ENCODE data around the gene TMEM143.
"Not testable (repeated sequence)": the region's sequence is repeated elsewhere in the genome, so short reads cannot be mapped to it uniquely, and the experiment has no call there.

The TMEM143 gene

GRCh38 chr19:48390188-48391099 lies 26.7 kb upstream of the TMEM143 start:
- peak in 1 of 2 experiments; percentile 25 for DNase-seq

- no peak for DNase-seq
These were observed 23.2 kb upstream of the TMEM143 start for GRCh38 chr19:48386981-48387380.

GRCh38 chr19:48385461-48386087 lies 21.8 kb upstream of the TMEM143 start:
- no peak for DNase-seq

GRCh38 chr19:48382286-48382685 lies 18.5 kb upstream of the TMEM143 start:
- no peak for DNase-seq

GRCh38 chr19:48381178-48381950 lies 17.6 kb upstream of the TMEM143 start:
- DNase-seq: no peak

- no peak for DNase-seq
These were observed 15.3 kb upstream of the TMEM143 start for GRCh38 chr19:48379058-48379457.

- DNase-seq: no peak
These were observed 14.4 kb upstream of the TMEM143 start for GRCh38 chr19:48378194-48378570.

GRCh38 chr19:48373567-48373966 lies 9.8 kb upstream of the TMEM143 start:
- DNase-seq: no peak

GRCh38 chr19:48372904-48373303 lies 9.2 kb upstream of the TMEM143 start:
- no peak for DNase-seq

- DNase-seq: not testable (repeated sequence)
These were observed 8.0 kb upstream of the TMEM143 start for GRCh38 chr19:48371771-48372170.

- no peak for DNase-seq
These were observed 7.6 kb upstream of the TMEM143 start for GRCh38 chr19:48371367-48371766.

- no peak for DNase-seq
These were observed 7.2 kb upstream of the TMEM143 start for GRCh38 chr19:48370955-48371354.

GRCh38 chr19:48368936-48369335 lies 5.2 kb upstream of the TMEM143 start:
- DNase-seq: no peak

GRCh38 chr19:48367855-48368254 lies 4.1 kb upstream of the TMEM143 start:
- no peak for DNase-seq

- no peak for DNase-seq
These were observed 1.9 kb upstream of the TMEM143 start for GRCh38 chr19:48365602-48366001.

GRCh38 chr19:48364598-48365348 lies 1.0 kb upstream of the TMEM143 start:
- DNase-seq: no peak

- no peak for DNase-seq
These were observed 285 bp downstream of the TMEM143 start for GRCh38 chr19:48363500-48363809.

- peak; percentile 81 to 92 for DNase-seq
These were observed 832 bp downstream of the TMEM143 start for GRCh38 chr19:48362716-48363499.

GRCh38 chr19:48361912-48362311 lies 1.8 kb downstream of the TMEM143 start:
- no peak for DNase-seq

GRCh38 chr19:48359123-48359522 lies 4.6 kb downstream of the TMEM143 start:
- no peak for DNase-seq

GRCh38 chr19:48355365-48355954 lies 8.3 kb downstream of the TMEM143 start:
- DNase-seq: no peak

Data from SW 1271 (cell line).